Neural progenitor cell (in vitro differentiated cells): ENCODE data around the gene KATNIP. TPM values are rescaled to one million over a fixed set of nuclear protein-coding genes. Genes with fewer than 3 reads are reported as not detected.

Source experiments
- DNase-seq: peaks from one replicate; pipeline ENCODE4 v3.0.0-alpha.2; 2016; ENCODE audit warnings: low spot score
- H2AFZ ChIP-seq: fragments of 200-600 bp; sonication (generic); replicated peaks from 2 replicates; pipeline ENCODE4 v1.6.1; 2016; ENCODE audit warnings: antibody characterized with exemption
- H3F3A ChIP-seq: fragments of 200-600 bp; sonication (generic); 2 replicates; pipeline ENCODE4 v1.6.1; 2016; ENCODE audit warnings: antibody characterized with exemption, low read depth
- H3K27ac ChIP-seq: fragments of 200-600 bp; sonication (generic); 2 replicates; pipeline ENCODE4 v1.5.1; 2016; ENCODE audit warnings: mild to moderate bottlenecking
- H3K27me3 ChIP-seq: fragments of 200-600 bp; sonication (generic); 2 replicates; pipeline ENCODE4 v1.6.1; 2016; ENCODE audit warnings: mild to moderate bottlenecking, moderate library complexity
- H3K36me3 ChIP-seq: fragments of 200-600 bp; sonication (generic); 2 replicates; pipeline ENCODE4 v1.5.1; 2016
- H3K4me1 ChIP-seq: fragments of 200-600 bp; sonication (generic); 2 replicates; pipeline ENCODE4 v1.6.1; 2016; ENCODE audit warnings: mixed run types
- H3K4me2 ChIP-seq: fragments of 200-600 bp; sonication (generic); 2 replicates; pipeline ENCODE4 v1.6.1; 2016
- H3K4me3 ChIP-seq: fragments of 200-600 bp; sonication (generic); 2 replicates; pipeline ENCODE4 v1.5.1; 2016
- H3K79me2 ChIP-seq: fragments of 200-600 bp; sonication (generic); 2 replicates; pipeline ENCODE4 v1.6.1; 2016; ENCODE audit warnings: low read depth
- H3K9ac ChIP-seq: fragments of 200-600 bp; sonication (generic); 2 replicates; pipeline ENCODE4 v1.6.1; 2016
- H3K9me3 ChIP-seq: fragments of 200-600 bp; sonication (generic); 2 replicates; pipeline ENCODE4 v1.5.1; 2016; ENCODE audit warnings: low read depth
- H4K20me1 ChIP-seq: fragments of 200-600 bp; sonication (generic); 2 replicates; pipeline ENCODE4 v1.6.1; 2016; ENCODE audit warnings: low read depth
- H3K27ac Mint-ChIP-seq: 3 replicates; pipeline ENCODE4 v1.8.0; 2021; ENCODE audit warnings: mixed read lengths
- H3K27me3 Mint-ChIP-seq: 2 replicates; pipeline ENCODE4 v1.8.0; 2022; ENCODE audit warnings: low read depth, mild to moderate bottlenecking, inconsistent platforms, moderate library complexity, mixed read lengths; ENCODE audit not compliant: insufficient read depth
- H3K36me3 Mint-ChIP-seq: 3 replicates; pipeline ENCODE4 v1.8.0; 2021; ENCODE audit warnings: mixed read lengths
- H3K4me1 Mint-ChIP-seq: 3 replicates; pipeline ENCODE4 v1.8.0; 2021; ENCODE audit warnings: mixed read lengths
- H3K4me3 Mint-ChIP-seq: 3 replicates; pipeline ENCODE4 v1.8.0; 2021; ENCODE audit warnings: mild to moderate bottlenecking, moderate library complexity, mixed read lengths
- H3K9me3 Mint-ChIP-seq: 3 replicates; pipeline ENCODE4 v1.8.0; 2020; ENCODE audit warnings: mixed read lengths
- EZH2 ChIP-seq: fragments of 200-600 bp; sonication (generic); IDR thresholded peaks from 2 replicates; pipeline ENCODE4 v1.6.1; 2017; ENCODE audit warnings: antibody characterized with exemption, mild to moderate bottlenecking, moderate library complexity
- EZH2phosphoT487 ChIP-seq: fragments of 200-600 bp; sonication (generic); IDR thresholded peaks from 2 replicates; pipeline ENCODE4 v1.6.1; 2017; ENCODE audit warnings: antibody characterized with exemption
- total RNA-seq: library from RNA; depleted of rRNA; stranded (reverse); fragments of >200 nt; gene quantifications from 2 replicates; pipeline ENCODE4 v1.2.3, GENCODE V29; 2015; ENCODE audit warnings: low replicate concordance
- TF ChIP-seq, protein P1 (sequence below): fragments of 200-600 bp; sonication (generic); IDR thresholded peaks from 2 replicates; pipeline ENCODE4 v1.5.1; 2017; ENCODE audit warnings: antibody characterized with exemption, mild to moderate bottlenecking

The KATNIP gene
- total RNA-seq, result 10.0 and 20.9 TPM in 2 replicates

DNA sequence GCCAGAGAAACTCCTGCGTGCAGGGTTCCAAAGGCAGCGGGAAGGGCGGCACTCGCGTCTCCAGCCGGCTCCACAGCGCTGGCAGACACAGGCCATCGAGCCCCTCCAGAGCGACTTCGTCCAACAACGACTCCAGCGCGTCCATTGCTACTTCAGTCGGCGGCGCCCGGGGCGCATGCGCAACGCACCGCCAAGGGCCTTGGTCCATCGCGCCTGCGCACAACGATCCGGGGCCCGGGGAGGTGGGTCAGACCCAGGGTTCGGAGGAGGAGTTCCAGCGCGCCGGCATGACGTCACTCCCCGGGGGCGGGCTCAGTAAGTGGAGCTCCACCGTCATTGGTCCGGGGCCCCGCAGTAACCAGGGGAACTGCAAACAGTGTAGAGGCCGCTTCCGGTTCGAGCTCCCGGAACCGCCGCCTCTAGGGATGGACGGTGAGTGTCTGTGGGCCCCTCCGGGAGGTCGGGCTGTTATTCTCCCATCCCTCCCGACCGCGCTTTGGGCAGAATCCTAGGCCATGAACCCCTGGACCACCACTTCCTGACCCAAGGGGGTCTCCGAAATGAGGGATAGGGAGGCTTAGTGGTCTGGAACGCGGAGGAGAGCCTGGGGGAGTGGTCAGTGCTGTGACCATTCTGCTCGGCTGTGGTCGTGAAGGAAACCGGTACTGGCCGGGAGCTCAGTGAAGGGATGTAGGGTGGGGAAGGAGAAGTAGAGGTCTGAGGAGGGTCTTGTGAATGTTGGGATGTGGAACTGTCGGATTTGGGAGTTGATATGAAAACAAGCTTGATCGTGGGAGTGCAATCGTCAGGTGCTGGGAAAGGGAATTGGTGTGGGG lies at the start of gene KATNIP, which contains the start of gene GTF3C1:
Gene KATNIP, plus strand, starts transcription at position 399 of the 836 bp plus-strand sequence. Its CDS starts 27 bp downstream, at position 426.
Gene GTF3C1, minus strand, starts transcription at position 168 of the 836 bp plus-strand sequence. Its CDS starts 23 bp downstream, at position 145.
- H4K20me1 ChIP-seq, result peaks cover 39% of the 10 kb centered on the region
- Mint-ChIP-seq H3K9me3 (no peaks in the 10 kb centered on the region), H3K36me3 (peaks cover 9% of the 10 kb centered on the region), H3K27me3 (no peaks in the 10 kb centered on the region), H3K4me1 (peaks cover 31% of the 10 kb centered on the region), H3K4me3 (peak within 1 kb of the TSS; percentile 98), H3K27ac (peak within 1 kb of the TSS; percentile 95)
- TF ChIP-seq EZH2phosphoT487, result no peak
- H2AFZ ChIP-seq, result peak within 1 kb of the TSS; percentile 93
- no peaks in the 10 kb centered on the region for H3K36me3 ChIP-seq
- H3F3A ChIP-seq, result no peaks in the 10 kb centered on the region
- H3K4me3 ChIP-seq, result peak within 1 kb of the TSS; percentile 84
- no peaks in the 10 kb centered on the region for H3K9me3 ChIP-seq
- H3K4me2 ChIP-seq, result peak within 1 kb of the TSS; percentile 83
- H3K79me2 ChIP-seq, result peaks cover 75% of the 10 kb centered on the region
- H3K9ac ChIP-seq, result peak within 1 kb of the TSS; percentile 69
- H3K27me3 ChIP-seq, result no peaks in the 10 kb centered on the region
- peak; percentile 100 for DNase-seq
- no peak within 1 kb of the TSS for H3K27ac ChIP-seq
- peaks cover 10% of the 10 kb centered on the region for H3K4me1 ChIP-seq

DNA sequence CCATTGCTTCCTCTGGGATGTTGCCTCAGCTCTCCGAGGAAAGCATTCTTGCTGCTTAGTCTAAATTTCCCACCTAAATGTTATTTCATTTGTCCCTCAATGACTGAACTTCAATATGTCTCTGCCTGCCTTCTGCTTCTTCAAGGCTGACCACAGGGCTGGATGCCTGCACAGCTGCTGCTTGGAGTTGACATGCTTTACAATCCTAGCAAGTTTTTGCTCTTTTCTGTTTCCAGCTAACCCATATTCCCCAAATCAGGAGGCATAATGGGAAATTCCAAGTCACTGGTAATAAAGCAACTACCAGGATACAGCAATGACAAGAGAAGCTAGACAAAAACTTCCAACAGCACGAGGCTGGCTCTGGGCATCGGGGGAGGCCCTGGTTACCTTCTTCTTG lies 49.1 kb upstream of the KATNIP start:
- Histone ChIP-seq H3K4me1 (no peaks in the 10 kb centered on the region), H3F3A (no peaks in the 10 kb centered on the region), H3K9me3 (no peaks in the 10 kb centered on the region), H3K4me3 (no peak overlapping the region), H3K79me2 (no peaks in the 10 kb centered on the region), H4K20me1 (no peaks in the 10 kb centered on the region), H3K27ac (no peak overlapping the region), H3K4me2 (no peak overlapping the region), H3K27me3 (no peaks in the 10 kb centered on the region), H2AFZ (no peak overlapping the region), H3K9ac (no peak overlapping the region), H3K36me3 (peaks cover 4% of the 10 kb centered on the region)
- Mint-ChIP-seq H3K27me3 (no peaks in the 10 kb centered on the region), H3K36me3 (peaks cover 48% of the 10 kb centered on the region), H3K4me3 (no peak overlapping the region), H3K9me3 (no peaks in the 10 kb centered on the region), H3K4me1 (no peaks in the 10 kb centered on the region), H3K27ac (no peak overlapping the region)
- TF ChIP-seq EZH2phosphoT487 (no peak), EZH2 (no peak)
- TF ChIP-seq, protein P1, sequence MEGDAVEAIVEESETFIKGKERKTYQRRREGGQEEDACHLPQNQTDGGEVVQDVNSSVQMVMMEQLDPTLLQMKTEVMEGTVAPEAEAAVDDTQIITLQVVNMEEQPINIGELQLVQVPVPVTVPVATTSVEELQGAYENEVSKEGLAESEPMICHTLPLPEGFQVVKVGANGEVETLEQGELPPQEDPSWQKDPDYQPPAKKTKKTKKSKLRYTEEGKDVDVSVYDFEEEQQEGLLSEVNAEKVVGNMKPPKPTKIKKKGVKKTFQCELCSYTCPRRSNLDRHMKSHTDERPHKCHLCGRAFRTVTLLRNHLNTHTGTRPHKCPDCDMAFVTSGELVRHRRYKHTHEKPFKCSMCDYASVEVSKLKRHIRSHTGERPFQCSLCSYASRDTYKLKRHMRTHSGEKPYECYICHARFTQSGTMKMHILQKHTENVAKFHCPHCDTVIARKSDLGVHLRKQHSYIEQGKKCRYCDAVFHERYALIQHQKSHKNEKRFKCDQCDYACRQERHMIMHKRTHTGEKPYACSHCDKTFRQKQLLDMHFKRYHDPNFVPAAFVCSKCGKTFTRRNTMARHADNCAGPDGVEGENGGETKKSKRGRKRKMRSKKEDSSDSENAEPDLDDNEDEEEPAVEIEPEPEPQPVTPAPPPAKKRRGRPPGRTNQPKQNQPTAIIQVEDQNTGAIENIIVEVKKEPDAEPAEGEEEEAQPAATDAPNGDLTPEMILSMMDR, result no peak
- no peak for DNase-seq

DNA sequence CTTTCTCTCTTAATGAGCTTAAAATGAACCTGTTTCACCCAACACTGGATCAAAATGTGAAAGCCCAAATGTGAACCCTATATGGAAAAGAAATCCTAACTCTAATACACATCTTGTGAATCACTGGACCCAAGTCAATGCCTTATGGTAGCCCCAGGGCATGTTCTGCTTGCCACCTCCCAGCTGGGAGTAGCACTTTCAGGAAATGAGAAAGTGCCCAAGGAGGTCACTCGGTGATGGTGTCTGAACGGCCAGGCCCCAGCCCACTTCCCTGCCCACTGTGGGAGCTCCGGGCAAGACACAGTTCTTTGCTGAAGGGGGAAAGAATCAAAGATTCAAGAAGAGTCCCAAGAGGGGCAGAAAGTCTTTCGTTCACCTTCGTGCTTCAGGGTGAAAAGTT lies 46.3 kb upstream of the KATNIP start:
- H3K36me3 Mint-ChIP-seq, result peaks cover 54% of the 10 kb centered on the region
- no peaks in the 10 kb centered on the region for H3K4me1 ChIP-seq
- peaks cover 4% of the 10 kb centered on the region for H3K36me3 ChIP-seq
- peaks cover 3% of the 10 kb centered on the region for H3K27me3 Mint-ChIP-seq
- H3K4me2 ChIP-seq, result no peak overlapping the region
- H3K27me3 ChIP-seq, result no peaks in the 10 kb centered on the region
- H3K4me1 Mint-ChIP-seq, result no peaks in the 10 kb centered on the region
- no peak overlapping the region for H3K27ac Mint-ChIP-seq
- H3K27ac ChIP-seq, result no peak overlapping the region
- H3K9me3 Mint-ChIP-seq, result no peaks in the 10 kb centered on the region
- no peak overlapping the region for H3K9ac ChIP-seq
- no peak overlapping the region for H3K4me3 Mint-ChIP-seq
- no peaks in the 10 kb centered on the region for H3K9me3 ChIP-seq
- no peak for DNase-seq
- no peaks in the 10 kb centered on the region for H4K20me1 ChIP-seq
- no peaks in the 10 kb centered on the region for H3K79me2 ChIP-seq
- TF ChIP-seq EZH2, result no peak
- no peak for TF ChIP-seq EZH2phosphoT487
- TF ChIP-seq, protein P1, result no peak
- no peak overlapping the region for H3K4me3 ChIP-seq
- no peak overlapping the region for H2AFZ ChIP-seq
- H3F3A ChIP-seq, result no peaks in the 10 kb centered on the region
